ENCODE measurements around the gene GPR108.
A peak's percentile ranks its signal among the peaks of the same experiment; 100 is the strongest.

The GPR108 gene

GRCh38 chr19:6736169-6736916 is 1.0 kb downstream of the GPR108 start:
- DNase-seq = peak; percentile 51

- no peak for DNase-seq
Observed at GRCh38 chr19:6735181-6735911, 2.0 kb downstream of the GPR108 start.

- DNase-seq = no peak
Observed at GRCh38 chr19:6734096-6734696, 3.2 kb downstream of the GPR108 start.

GRCh38 chr19:6733338-6734095 is 3.9 kb downstream of the GPR108 start:
- no peak for DNase-seq

GRCh38 chr19:6732803-6733337 is 4.5 kb downstream of the GPR108 start:
- DNase-seq = no peak

- DNase-seq = no peak
Observed at GRCh38 chr19:6731822-6732221, 5.6 kb downstream of the GPR108 start.

- no peak for DNase-seq
Observed at GRCh38 chr19:6730941-6731670, 6.3 kb downstream of the GPR108 start.

- no peak for DNase-seq
Observed at GRCh38 chr19:6730153-6730804, 7.1 kb downstream of the GPR108 start.

- no peak for DNase-seq
Observed at GRCh38 chr19:6729573-6730152, 7.7 kb downstream of the GPR108 start.

GRCh38 chr19:6728346-6728745 is 9.0 kb downstream of the GPR108 start:
- no peak for DNase-seq

- no peak for DNase-seq
Observed at GRCh38 chr19:6725513-6726231, 11.7 kb downstream of the GPR108 start.

- DNase-seq = no peak
Observed at GRCh38 chr19:6724631-6725492, 12.5 kb downstream of the GPR108 start.

GRCh38 chr19:6723738-6724137 is 13.6 kb downstream of the GPR108 start:
- no peak for DNase-seq

- DNase-seq = no peak
Observed at GRCh38 chr19:6723108-6723618, 14.2 kb downstream of the GPR108 start.

GRCh38 chr19:6721773-6722172 is 15.6 kb downstream of the GPR108 start:
- DNase-seq = no peak

- DNase-seq = no peak
Observed at GRCh38 chr19:6721138-6721474, 16.3 kb downstream of the GPR108 start.

GRCh38 chr19:6720369-6721137 is 16.8 kb downstream of the GPR108 start, which contains the start of gene C3:
Gene C3, minus strand, starts transcription at chr19:6720650. Its CDS starts 61 bp downstream, at chr19:6720589.
- DNase-seq = peak; percentile 25

GRCh38 chr19:6719992-6720368 is 17.4 kb downstream of the GPR108 start:
- DNase-seq = no peak

- DNase-seq = no peak
Observed at GRCh38 chr19:6719540-6719861, 17.9 kb downstream of the GPR108 start.

Data from T1000 (cell line).